Activated T-helper 1 cell treated with anti-CD3 and anti-CD28 coated beads, Interleukin-12 subunit alpha, Interleukin-12 subunit beta, Interleukin-2, Interleukin-4 antibody, amounts not matched to agents 30 ng/mL and 10 ng/mL and 1 ng/mL, durations not matched to agents 14 hours and 24 hours and 36 hours (primary cell): ENCODE data around the gene TH. TPM values are rescaled to one million over a fixed set of nuclear protein-coding genes. Genes with fewer than 3 reads are reported as not detected.

Experiments used
- DNase-seq: peaks from one replicate; pipeline ENCODE4 v3.0.0; 2021; ENCODE audit warnings: low spot score
- H3K27ac Mint-ChIP-seq: one replicate; pipeline ENCODE4 v1.8.0; 2021; ENCODE audit warnings: mild to moderate bottlenecking, mixed read lengths
- H3K27me3 Mint-ChIP-seq: one replicate; pipeline ENCODE4 v1.8.0; 2022; ENCODE audit warnings: mild to moderate bottlenecking, moderate library complexity, mixed read lengths; ENCODE audit not compliant: insufficient read depth
- H3K36me3 Mint-ChIP-seq: one replicate; pipeline ENCODE4 v1.8.0; 2021; ENCODE audit warnings: low read depth, mixed read lengths
- H3K4me1 Mint-ChIP-seq: one replicate; pipeline ENCODE4 v1.8.0; 2021; ENCODE audit warnings: low read depth, mixed read lengths
- H3K4me3 Mint-ChIP-seq: one replicate; pipeline ENCODE4 v1.8.0; 2021; ENCODE audit warnings: mild to moderate bottlenecking, moderate library complexity, mixed read lengths
- H3K9me3 Mint-ChIP-seq: one replicate; pipeline ENCODE4 v1.8.0; 2021; ENCODE audit warnings: mixed read lengths
- intact Hi-C: fragments of 100-400 bp; cut with micrococcal nuclease; formaldehyde crosslinking; loops from one replicate; pipeline ENCODE4 v1.15.1; 2024
- total RNA-seq: library from RNA; stranded (reverse); gene quantifications from 2 replicates; pipeline ENCODE4 v1.2.3, GENCODE V29; 2022

Gene TH
- total RNA-seq, 1 donor from 2014 or later, result not detected

- Mint-ChIP-seq H3K4me1 (no peaks in the 10 kb centered on the region), H3K36me3 (no peaks in the 10 kb centered on the region), H3K4me3 (no peak overlapping the region), H3K27ac (no peak overlapping the region), H3K9me3 (no peaks in the 10 kb centered on the region), H3K27me3 (no peaks in the 10 kb centered on the region)
- intact Hi-C loops, result no loop called here
- no peak for DNase-seq
These were observed 7.5 kb downstream of the TH start for GRCh38 chr11:2164081-2164480.

- Mint-ChIP-seq H3K36me3 (no peaks in the 10 kb centered on the region), H3K9me3 (no peaks in the 10 kb centered on the region)
- intact Hi-C loops, result no loop called here
These were observed 8.1 kb downstream of the TH start for GRCh38 chr11:2163428-2163978.

GRCh38 chr11:2160736-2161259 lies 10.8 kb downstream of the TH start, which contains the start of gene INS:
INS (minus strand) TSS chr11:2161209; CDS start chr11:2160971, 238 bp downstream.
- no peak for DNase-seq
- Mint-ChIP-seq H3K27ac (no peak within 1 kb of the TSS), H3K4me1 (no peaks in the 10 kb centered on the region), H3K9me3 (no peaks in the 10 kb centered on the region), H3K27me3 (no peaks in the 10 kb centered on the region), H3K36me3 (no peaks in the 10 kb centered on the region), H3K4me3 (no peak within 1 kb of the TSS)
- intact Hi-C loops, result no loop called here

More at GRCh38 chr11:2163428-2163978, 8.1 kb downstream of the TH start:
- H3K27me3 Mint-ChIP-seq, result no peaks in the 10 kb centered on the region
- H3K27ac Mint-ChIP-seq, result no peak overlapping the region
- no peak for DNase-seq
- no peaks in the 10 kb centered on the region for H3K4me1 Mint-ChIP-seq
- no peak overlapping the region for H3K4me3 Mint-ChIP-seq

GRCh38 chr11:2159536-2160413 lies 11.8 kb downstream of the TH start:
- Mint-ChIP-seq H3K4me3 (no peak overlapping the region), H3K9me3 (no peaks in the 10 kb centered on the region), H3K4me1 (no peaks in the 10 kb centered on the region), H3K36me3 (no peaks in the 10 kb centered on the region), H3K27me3 (no peaks in the 10 kb centered on the region), H3K27ac (no peak overlapping the region)
- no peak for DNase-seq
- intact Hi-C loops, result no loop called here

GRCh38 chr11:2158966-2159365 lies 12.6 kb downstream of the TH start:
- Mint-ChIP-seq H3K4me3 (no peak overlapping the region), H3K9me3 (no peaks in the 10 kb centered on the region), H3K36me3 (no peaks in the 10 kb centered on the region), H3K27ac (no peak overlapping the region), H3K4me1 (no peaks in the 10 kb centered on the region), H3K27me3 (no peaks in the 10 kb centered on the region)
- DNase-seq, result no peak
- intact Hi-C loops, result no loop called here

GRCh38 chr11:2158296-2158737 lies 13.3 kb downstream of the TH start:
- H3K4me3 Mint-ChIP-seq, result no peak overlapping the region
- intact Hi-C loops, result no loop called here
- H3K9me3 Mint-ChIP-seq, result no peaks in the 10 kb centered on the region
- H3K27ac Mint-ChIP-seq, result no peak overlapping the region
- no peak for DNase-seq
- no peaks in the 10 kb centered on the region for H3K36me3 Mint-ChIP-seq
- no peaks in the 10 kb centered on the region for H3K4me1 Mint-ChIP-seq
- H3K27me3 Mint-ChIP-seq, result no peaks in the 10 kb centered on the region

GRCh38 chr11:2157294-2158040 lies 14.1 kb downstream of the TH start:
- Mint-ChIP-seq H3K27ac (no peak overlapping the region), H3K36me3 (no peaks in the 10 kb centered on the region), H3K4me3 (no peak overlapping the region), H3K9me3 (no peaks in the 10 kb centered on the region), H3K27me3 (no peaks in the 10 kb centered on the region), H3K4me1 (no peaks in the 10 kb centered on the region)
- DNase-seq, result no peak
- intact Hi-C loops, result no loop called here

- Mint-ChIP-seq H3K27me3 (no peaks in the 10 kb centered on the region), H3K4me3 (no peak overlapping the region), H3K9me3 (no peaks in the 10 kb centered on the region), H3K4me1 (peaks cover 4% of the 10 kb centered on the region), H3K27ac (no peak overlapping the region), H3K36me3 (no peaks in the 10 kb centered on the region)
- intact Hi-C loops, result loop anchor here (1.0 kb wide), 1 partner anchor 504 kb away; no protein-coding TSS in a partner anchor
- DNase-seq, result peak; percentile 46
These were observed 15.0 kb downstream of the TH start for GRCh38 chr11:2156416-2157182.

- no peaks in the 10 kb centered on the region for H3K9me3 Mint-ChIP-seq
- peaks cover 7% of the 10 kb centered on the region for H3K27me3 Mint-ChIP-seq
These were observed 16.1 kb downstream of the TH start for GRCh38 chr11:2155511-2155910.

GRCh38 chr11:2154889-2155288 lies 16.7 kb downstream of the TH start:
- Mint-ChIP-seq H3K4me1 (peaks cover 13% of the 10 kb centered on the region), H3K27me3 (peaks cover 13% of the 10 kb centered on the region), H3K4me3 (no peak overlapping the region), H3K36me3 (no peaks in the 10 kb centered on the region), H3K9me3 (no peaks in the 10 kb centered on the region), H3K27ac (no peak overlapping the region)
- intact Hi-C loops, result no loop called here
- DNase-seq, result no peak

More at GRCh38 chr11:2155511-2155910, 16.1 kb downstream of the TH start:
- H3K4me3 Mint-ChIP-seq, result no peak overlapping the region
- H3K27ac Mint-ChIP-seq, result no peak overlapping the region
- DNase-seq, result no peak
- peaks cover 7% of the 10 kb centered on the region for H3K4me1 Mint-ChIP-seq
- no peaks in the 10 kb centered on the region for H3K36me3 Mint-ChIP-seq
- intact Hi-C loops, result no loop called here

GRCh38 chr11:2154195-2154585 lies 17.4 kb downstream of the TH start:
- intact Hi-C loops, result no loop called here

GRCh38 chr11:2153581-2154194 lies 17.9 kb downstream of the TH start:
- Mint-ChIP-seq H3K4me3 (no peak overlapping the region), H3K9me3 (no peaks in the 10 kb centered on the region), H3K27ac (no peak overlapping the region), H3K4me1 (peaks cover 15% of the 10 kb centered on the region), H3K27me3 (peaks cover 23% of the 10 kb centered on the region), H3K36me3 (no peaks in the 10 kb centered on the region)
- intact Hi-C loops, result no loop called here
- no peak for DNase-seq

More at GRCh38 chr11:2154195-2154585, 17.4 kb downstream of the TH start:
- H3K27me3 Mint-ChIP-seq, result peaks cover 18% of the 10 kb centered on the region
- no peaks in the 10 kb centered on the region for H3K36me3 Mint-ChIP-seq
- no peak overlapping the region for H3K4me3 Mint-ChIP-seq
- no peak overlapping the region for H3K27ac Mint-ChIP-seq
- H3K4me1 Mint-ChIP-seq, result peaks cover 15% of the 10 kb centered on the region
- DNase-seq, result no peak
- H3K9me3 Mint-ChIP-seq, result no peaks in the 10 kb centered on the region
